ENCODE data around the gene INSR.
"Not testable (repeated sequence)": the region's sequence is repeated elsewhere in the genome, so short reads cannot be mapped to it uniquely, and the experiment has no call there.

The INSR gene

DNA sequence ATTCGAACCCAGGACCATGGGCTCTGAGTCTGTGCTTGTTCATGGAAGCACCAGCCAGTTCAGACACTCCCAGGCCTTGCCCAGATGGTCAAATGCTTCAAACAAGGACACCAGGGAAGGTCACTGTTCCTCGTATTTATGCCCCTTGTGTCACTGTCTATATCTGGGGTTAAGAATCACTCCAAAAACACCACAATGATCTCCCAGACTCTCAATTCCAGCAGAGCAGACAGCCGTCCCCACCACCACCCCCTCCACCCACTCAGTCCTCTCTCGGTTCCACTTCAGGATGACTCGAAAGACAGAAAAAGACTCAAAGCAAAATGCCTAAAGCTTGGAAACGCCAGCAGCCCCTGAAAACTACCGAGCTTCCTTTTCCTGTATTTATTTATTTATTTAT, 79.0 kb downstream of the INSR start:
- no peak for TF ChIP-seq CTCF (conservative IDR thresholded peaks at IDR 0.05; ENCODE audit: low read depth, low read length)
- no peak overlapping the region for H3K4me3 ChIP-seq (ENCODE audit: low read length)
- DNase-seq (ENCODE audit: low read depth) = no peak

DNA sequence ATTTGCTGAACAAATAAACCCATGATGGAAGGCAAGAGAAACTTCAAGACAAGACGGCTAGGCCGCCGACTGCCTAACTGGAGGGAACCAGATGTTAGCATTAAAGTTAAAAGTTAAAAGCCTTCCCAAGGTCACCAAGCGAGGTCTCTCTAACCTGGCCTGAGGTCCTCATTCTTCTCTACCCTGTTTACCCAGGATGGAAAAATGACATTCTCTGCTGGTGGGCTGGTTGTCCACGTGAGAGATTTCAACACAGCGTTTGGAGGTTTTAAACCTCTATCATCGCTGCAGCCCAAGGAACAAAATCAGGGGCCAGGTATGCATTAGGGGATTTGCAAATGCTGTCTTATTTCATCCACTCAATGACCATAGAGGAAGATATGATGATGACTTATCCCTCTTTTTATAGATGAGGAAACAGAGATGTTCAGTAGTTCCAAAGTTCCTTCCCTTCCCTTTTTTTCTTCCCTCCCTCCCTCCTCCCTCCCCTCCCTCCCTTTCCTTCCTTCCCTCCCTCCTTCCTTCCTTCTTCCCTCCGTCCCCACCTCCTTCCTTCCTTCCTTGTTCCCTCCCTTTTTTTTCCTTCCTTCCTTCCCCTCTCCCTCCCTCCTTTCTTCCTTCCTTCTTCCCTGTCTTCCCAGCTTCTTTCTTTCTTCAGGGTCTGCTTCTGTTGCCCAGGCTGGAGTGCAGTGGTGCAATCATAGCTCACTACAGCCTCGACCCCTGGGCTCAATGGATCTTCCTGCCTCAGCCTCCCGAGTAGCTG, 79.7 kb downstream of the INSR start:
- TF ChIP-seq CTCF (conservative IDR thresholded peaks at IDR 0.05; ENCODE audit: low read depth, low read length) = no peak
- no peak for DNase-seq (ENCODE audit: low read depth)
- H3K4me3 ChIP-seq (ENCODE audit: low read length) = no peak overlapping the region

- no peak overlapping the region for H3K4me3 ChIP-seq (ENCODE audit: low read length)
- TF ChIP-seq CTCF (conservative IDR thresholded peaks at IDR 0.05; ENCODE audit: low read depth, low read length) = no peak
- DNase-seq (ENCODE audit: low read depth) = no peak
Observed at GRCh38 chr19:7213628-7214323, 80.4 kb downstream of the INSR start.

GRCh38 chr19:7211191-7211951, 82.8 kb downstream of the INSR start:
- no peak overlapping the region for H3K4me3 ChIP-seq (ENCODE audit: low read length)
- no peak for TF ChIP-seq CTCF (conservative IDR thresholded peaks at IDR 0.05; ENCODE audit: low read depth, low read length)
- DNase-seq (ENCODE audit: low read depth) = no peak

- no peak for DNase-seq (ENCODE audit: low read depth)
- no peak for TF ChIP-seq CTCF (conservative IDR thresholded peaks at IDR 0.05; ENCODE audit: low read depth, low read length)
- H3K4me3 ChIP-seq (ENCODE audit: low read length) = no peak overlapping the region
Observed at GRCh38 chr19:7210359-7210758, 83.9 kb downstream of the INSR start.

- not testable (repeated sequence) for H3K4me3 ChIP-seq (ENCODE audit: low read length); DNase-seq (ENCODE audit: low read depth)
Observed at GRCh38 chr19:7209597-7210325, 84.5 kb downstream of the INSR start.

- not testable (repeated sequence) for DNase-seq (ENCODE audit: low read depth); H3K4me3 ChIP-seq (ENCODE audit: low read length)
Observed at GRCh38 chr19:7209036-7209435, 85.2 kb downstream of the INSR start.

Measured in retinal pigment epithelial cell (primary cell).